ENCODE results near the gene RARRES1.

DNA sequence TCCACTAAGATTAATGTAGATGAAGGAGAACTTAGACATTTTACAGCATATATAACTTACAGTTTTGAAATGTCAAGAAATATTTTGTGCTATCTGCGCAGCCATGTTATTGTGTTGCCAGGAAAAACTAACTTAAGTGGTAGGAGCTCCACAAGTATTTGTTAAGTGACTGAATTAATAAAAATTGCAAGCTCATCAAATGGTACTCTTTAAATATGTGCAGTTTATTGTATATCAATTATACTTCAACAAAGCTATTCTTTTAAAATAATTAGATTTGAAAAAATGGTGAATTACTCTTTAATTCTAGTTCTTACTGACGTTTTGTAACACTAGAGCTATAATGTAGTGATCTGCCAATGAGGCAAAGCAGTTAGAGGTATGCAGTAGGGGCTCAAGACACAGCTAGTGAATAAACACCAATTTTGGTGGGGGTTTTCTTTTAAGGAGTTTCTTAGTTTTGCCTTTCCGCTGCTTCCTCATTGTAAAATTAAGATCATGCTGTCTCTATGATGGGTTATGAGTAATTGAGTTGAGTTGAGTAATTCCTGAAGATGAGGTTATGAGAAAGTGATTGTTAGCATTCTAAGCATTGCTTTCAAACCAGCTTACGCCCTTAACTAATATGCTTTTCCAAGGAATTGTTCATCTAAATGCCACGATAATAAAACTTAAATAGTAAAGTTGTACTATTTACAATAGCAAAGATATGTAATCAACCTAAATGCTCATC lies 48.9 kb downstream of the RARRES1 start:
- TF ChIP-seq, protein P1, sequence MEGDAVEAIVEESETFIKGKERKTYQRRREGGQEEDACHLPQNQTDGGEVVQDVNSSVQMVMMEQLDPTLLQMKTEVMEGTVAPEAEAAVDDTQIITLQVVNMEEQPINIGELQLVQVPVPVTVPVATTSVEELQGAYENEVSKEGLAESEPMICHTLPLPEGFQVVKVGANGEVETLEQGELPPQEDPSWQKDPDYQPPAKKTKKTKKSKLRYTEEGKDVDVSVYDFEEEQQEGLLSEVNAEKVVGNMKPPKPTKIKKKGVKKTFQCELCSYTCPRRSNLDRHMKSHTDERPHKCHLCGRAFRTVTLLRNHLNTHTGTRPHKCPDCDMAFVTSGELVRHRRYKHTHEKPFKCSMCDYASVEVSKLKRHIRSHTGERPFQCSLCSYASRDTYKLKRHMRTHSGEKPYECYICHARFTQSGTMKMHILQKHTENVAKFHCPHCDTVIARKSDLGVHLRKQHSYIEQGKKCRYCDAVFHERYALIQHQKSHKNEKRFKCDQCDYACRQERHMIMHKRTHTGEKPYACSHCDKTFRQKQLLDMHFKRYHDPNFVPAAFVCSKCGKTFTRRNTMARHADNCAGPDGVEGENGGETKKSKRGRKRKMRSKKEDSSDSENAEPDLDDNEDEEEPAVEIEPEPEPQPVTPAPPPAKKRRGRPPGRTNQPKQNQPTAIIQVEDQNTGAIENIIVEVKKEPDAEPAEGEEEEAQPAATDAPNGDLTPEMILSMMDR (IDR thresholded peaks at IDR 0.05): no peak
- no peak for TF ChIP-seq POLR2AphosphoS5 (IDR thresholded peaks at IDR 0.05)

All from breast epithelium (tissue), 3 donors.